Ishikawa (cell line): Measurements from ENCODE around the gene ITCH.

ENCODE experiments used
- CEBPB ChIP-seq: IDR thresholded peaks from 2 replicates; pipeline ENCODE4 v1.6.1; 2012
- CREB1 ChIP-seq: IDR thresholded peaks from 2 replicates; pipeline ENCODE4 v1.6.1; 2012; ENCODE audit warnings: low read depth
- EGR1 ChIP-seq: IDR thresholded peaks from 2 replicates; pipeline ENCODE4 v1.6.1; 2012
- EP300 ChIP-seq: IDR thresholded peaks from 2 replicates; pipeline ENCODE4 v1.6.1; 2012; ENCODE audit warnings: borderline replicate concordance
- FOXM1 ChIP-seq: IDR thresholded peaks from 2 replicates; pipeline ENCODE4 v1.6.1; 2012; ENCODE audit warnings: low read depth, borderline replicate concordance
- NFIC ChIP-seq: IDR thresholded peaks from 2 replicates; pipeline ENCODE4 v1.6.1; 2012
- RAD21 ChIP-seq: IDR thresholded peaks from 2 replicates; pipeline ENCODE4 v1.6.1; 2012; ENCODE audit warnings: low read depth
- TAF1 ChIP-seq: IDR thresholded peaks from 2 replicates; pipeline ENCODE4 v1.6.1; 2012; ENCODE audit warnings: low read depth, mild to moderate bottlenecking
- TCF12 ChIP-seq: IDR thresholded peaks from 2 replicates; pipeline ENCODE4 v1.6.1; 2012; ENCODE audit warnings: low read depth
- TEAD4 ChIP-seq: IDR thresholded peaks from 2 replicates; pipeline ENCODE4 v1.6.1; 2012
- YY1 ChIP-seq: IDR thresholded peaks from 2 replicates; pipeline ENCODE4 v1.6.1; 2012; ENCODE audit warnings: low read depth
- ZBTB7A ChIP-seq: IDR thresholded peaks from 2 replicates; pipeline ENCODE4 v1.6.1; 2012; ENCODE audit warnings: low read depth
- TF ChIP-seq, protein P1 (sequence below): IDR thresholded peaks from 2 replicates; pipeline ENCODE4 v1.6.1; 2012
- TF ChIP-seq, protein P2 (sequence below): IDR thresholded peaks from 2 replicates; pipeline ENCODE4 v1.6.1; 2012; ENCODE audit warnings: low read depth, mild to moderate bottlenecking
- TF ChIP-seq, protein P3 (sequence below): IDR thresholded peaks from 2 replicates; pipeline ENCODE4 v1.6.1; 2012

Gene ITCH

DNA sequence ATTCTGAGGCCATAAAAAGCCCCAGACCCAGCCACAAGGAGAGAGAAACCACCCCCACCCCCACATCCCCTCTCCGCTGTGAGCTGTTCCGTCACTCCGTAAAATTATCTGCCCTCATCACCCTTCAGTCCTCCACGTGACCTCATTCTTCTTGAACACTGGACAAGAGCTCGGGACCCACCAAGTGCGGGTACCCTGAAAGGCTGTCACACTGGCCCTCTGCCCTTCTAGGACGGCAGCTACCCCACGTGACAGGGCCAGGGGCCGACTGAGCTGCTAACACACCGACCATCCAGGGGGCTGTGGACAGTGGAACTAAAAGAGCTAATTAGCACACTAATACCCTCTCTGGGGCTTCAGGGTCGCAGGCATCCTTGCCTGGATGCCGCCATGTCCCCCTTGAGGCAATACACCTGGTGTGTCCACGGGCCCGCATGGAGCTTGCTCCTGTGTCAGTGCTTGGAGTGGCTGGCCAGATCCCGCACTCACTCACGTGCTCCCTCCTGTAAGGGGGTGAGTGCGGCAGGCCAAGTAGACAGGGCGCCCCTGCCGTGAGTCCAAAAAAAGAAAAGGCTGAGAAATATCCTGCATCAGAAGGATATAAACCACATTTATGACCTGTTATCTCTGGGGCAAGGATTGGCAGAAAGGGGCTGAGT lies 30.7 kb upstream of the ITCH start:
- TF ChIP-seq TEAD4 (no peak), FOXM1 (no peak), RAD21 (no peak)

DNA sequence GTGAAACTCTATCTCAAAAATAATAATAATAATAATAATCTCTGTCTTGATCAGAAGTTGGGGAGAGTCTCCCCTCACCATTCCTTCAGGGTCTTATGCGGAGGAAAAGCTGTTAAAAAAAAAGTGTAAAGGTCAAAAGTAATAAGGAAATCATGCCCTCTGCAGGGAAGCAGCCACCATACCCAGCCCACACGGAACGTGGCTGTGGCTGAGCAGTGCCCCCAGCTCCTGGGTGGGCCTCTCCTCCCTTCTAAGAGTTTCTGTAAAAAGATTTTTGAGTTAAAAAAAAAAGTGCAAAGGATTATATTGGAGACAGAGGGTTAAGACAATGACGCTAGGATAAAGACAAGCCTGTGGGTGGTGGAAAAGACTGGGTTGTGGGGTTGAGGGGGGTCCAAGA lies 29.3 kb upstream of the ITCH start:
- TF ChIP-seq TEAD4 (no peak), EGR1 (no peak), NFIC (no peak), ZBTB7A (no peak)
- TF ChIP-seq, protein P1, sequence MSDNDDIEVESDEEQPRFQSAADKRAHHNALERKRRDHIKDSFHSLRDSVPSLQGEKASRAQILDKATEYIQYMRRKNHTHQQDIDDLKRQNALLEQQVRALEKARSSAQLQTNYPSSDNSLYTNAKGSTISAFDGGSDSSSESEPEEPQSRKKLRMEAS = no peak

DNA sequence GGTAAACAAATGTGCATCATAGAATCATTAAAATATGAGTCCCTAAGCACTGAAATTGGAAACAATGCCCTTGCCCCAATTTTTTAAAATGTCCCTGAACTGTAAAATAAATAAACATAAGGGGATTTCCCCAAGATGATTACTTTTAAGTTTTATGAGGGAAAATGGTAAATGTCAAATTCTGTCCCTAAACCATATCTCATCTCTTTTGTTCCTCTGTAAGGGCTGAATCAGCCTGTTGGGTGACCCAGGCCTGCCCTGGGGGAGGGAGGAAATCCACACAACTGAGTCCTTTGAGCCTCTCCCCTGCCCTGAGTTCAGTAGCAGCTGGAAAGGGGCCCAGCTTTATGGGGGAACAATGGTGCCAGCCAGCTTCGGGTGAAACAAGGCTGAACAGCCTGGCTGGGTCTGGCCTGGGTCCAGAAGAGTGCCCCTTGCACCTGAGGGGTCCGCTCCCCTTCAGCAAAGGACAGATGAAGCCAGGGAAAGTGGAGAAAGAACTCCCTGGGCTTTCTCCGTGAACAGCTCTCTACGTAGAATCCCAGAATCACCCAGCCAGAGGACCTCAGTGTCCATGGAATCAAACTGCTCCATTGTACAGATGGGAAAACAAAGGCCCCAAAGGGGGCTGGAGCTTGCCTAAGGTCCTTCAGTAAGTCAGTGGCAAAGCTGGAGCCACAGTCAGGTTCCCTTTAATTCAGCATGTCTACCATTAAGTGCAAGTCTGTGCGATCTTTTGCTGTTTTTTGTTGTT lies 28.2 kb upstream of the ITCH start:
- TF ChIP-seq YY1 = no peak
- TF ChIP-seq CREB1 = no peak
- no peak for TF ChIP-seq TCF12
- TF ChIP-seq FOXM1 = no peak

DNA sequence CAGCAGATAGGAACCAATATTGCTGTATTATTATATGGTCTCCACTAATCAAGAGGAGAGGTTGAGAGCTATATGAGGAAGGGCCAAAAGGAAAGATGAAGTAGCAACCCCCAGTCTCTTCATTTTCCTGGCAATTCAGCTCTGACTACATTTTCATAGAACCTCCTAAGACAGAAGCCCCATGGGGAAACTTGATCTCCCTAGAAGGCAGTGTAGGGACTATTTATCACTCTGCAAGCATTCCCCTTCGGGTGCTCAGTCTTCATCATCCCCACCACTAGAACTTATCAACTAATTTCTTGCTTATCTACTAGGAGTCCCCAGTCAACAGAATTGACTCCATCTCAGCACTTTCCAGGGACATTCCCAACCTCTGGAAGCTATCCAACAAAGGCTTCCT lies 25.5 kb upstream of the ITCH start:
- TF ChIP-seq NFIC (no peak), EGR1 (no peak), YY1 (no peak), CEBPB (no peak), TEAD4 (no peak), CREB1 (no peak), TCF12 (no peak), EP300 (no peak), TAF1 (no peak), ZBTB7A (no peak), RAD21 (no peak), FOXM1 (no peak)
- TF ChIP-seq, protein P2, sequence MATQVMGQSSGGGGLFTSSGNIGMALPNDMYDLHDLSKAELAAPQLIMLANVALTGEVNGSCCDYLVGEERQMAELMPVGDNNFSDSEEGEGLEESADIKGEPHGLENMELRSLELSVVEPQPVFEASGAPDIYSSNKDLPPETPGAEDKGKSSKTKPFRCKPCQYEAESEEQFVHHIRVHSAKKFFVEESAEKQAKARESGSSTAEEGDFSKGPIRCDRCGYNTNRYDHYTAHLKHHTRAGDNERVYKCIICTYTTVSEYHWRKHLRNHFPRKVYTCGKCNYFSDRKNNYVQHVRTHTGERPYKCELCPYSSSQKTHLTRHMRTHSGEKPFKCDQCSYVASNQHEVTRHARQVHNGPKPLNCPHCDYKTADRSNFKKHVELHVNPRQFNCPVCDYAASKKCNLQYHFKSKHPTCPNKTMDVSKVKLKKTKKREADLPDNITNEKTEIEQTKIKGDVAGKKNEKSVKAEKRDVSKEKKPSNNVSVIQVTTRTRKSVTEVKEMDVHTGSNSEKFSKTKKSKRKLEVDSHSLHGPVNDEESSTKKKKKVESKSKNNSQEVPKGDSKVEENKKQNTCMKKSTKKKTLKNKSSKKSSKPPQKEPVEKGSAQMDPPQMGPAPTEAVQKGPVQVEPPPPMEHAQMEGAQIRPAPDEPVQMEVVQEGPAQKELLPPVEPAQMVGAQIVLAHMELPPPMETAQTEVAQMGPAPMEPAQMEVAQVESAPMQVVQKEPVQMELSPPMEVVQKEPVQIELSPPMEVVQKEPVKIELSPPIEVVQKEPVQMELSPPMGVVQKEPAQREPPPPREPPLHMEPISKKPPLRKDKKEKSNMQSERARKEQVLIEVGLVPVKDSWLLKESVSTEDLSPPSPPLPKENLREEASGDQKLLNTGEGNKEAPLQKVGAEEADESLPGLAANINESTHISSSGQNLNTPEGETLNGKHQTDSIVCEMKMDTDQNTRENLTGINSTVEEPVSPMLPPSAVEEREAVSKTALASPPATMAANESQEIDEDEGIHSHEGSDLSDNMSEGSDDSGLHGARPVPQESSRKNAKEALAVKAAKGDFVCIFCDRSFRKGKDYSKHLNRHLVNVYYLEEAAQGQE = no peak
- TF ChIP-seq, protein P3, sequence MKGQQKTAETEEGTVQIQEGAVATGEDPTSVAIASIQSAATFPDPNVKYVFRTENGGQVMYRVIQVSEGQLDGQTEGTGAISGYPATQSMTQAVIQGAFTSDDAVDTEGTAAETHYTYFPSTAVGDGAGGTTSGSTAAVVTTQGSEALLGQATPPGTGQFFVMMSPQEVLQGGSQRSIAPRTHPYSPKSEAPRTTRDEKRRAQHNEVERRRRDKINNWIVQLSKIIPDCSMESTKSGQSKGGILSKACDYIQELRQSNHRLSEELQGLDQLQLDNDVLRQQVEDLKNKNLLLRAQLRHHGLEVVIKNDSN = no peak
- TF ChIP-seq, protein P1 = no peak

DNA sequence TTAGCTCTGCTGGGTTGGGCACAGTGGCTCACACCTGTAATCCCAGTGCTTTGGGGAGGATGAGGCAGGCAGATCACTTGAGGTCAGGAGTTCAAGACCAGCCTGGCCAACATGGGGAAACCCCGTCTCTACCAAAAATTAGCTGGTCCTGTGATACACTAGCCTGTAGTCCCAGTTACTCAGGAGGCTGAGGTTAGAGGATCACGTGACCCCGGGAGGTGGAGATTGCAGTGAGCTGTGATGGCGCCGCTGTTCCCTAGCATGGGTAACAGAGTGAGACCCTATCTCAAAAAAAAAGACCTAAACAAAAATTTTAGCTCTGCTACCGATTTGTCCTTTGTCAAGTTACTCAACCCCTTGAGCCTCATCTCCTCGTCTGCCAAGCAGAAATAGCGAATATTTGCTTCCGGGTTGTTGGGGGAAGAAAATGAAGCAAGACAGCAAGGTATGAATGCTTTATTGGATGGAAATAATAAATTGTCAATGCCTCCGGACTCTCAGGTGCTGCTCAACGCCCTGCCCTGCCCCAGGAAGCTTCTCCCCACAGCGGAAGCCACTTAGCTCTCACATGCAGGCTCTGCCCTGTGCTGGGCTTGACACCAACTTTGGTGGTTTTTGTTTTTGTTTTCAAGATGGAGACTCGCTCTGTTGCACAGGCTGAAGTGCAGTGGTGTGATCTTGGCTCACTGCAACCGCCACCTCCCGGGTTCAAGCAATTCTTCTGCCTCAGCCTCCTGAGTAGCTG lies 24.9 kb upstream of the ITCH start:
- TF ChIP-seq EP300 (no peak), CEBPB (no peak), EGR1 (no peak), YY1 (no peak), NFIC (no peak), TCF12 (no peak), CREB1 (no peak), ZBTB7A (no peak), TEAD4 (no peak), RAD21 (no peak), TAF1 (no peak)
- TF ChIP-seq, protein P1 = no peak
- TF ChIP-seq, protein P3 = no peak
- TF ChIP-seq, protein P2 = no peak
